Thoracic aorta (tissue), 2 donors: ENCODE measurements around the gene HERC4. TPM values are rescaled to one million over a fixed set of nuclear protein-coding genes. Genes with fewer than 3 reads are reported as not detected.

Source experiments
- ATAC-seq: fragments of 150-250 bp; one replicate; pipeline ENCODE4 v1.8.0; 2017; ENCODE audit warnings: low read depth; ENCODE audit not compliant: insufficient number of reproducible peaks, low FRiP score
- DNase-seq: peaks from one replicate; pipeline ENCODE4 v3.0.0-alpha.2; 2020; ENCODE audit warnings: low spot score
- H3K27ac ChIP-seq, 2 donors: fragments of 200-600 bp; sonication (generic); 1 replicate in 1 of 2; 2 replicates in 1 of 2; pipeline ENCODE4 v1.5.1; 2016; ENCODE audit warnings: mild to moderate bottlenecking in 2 of 2, moderate library complexity in 2 of 2
- H3K27me3 ChIP-seq: fragments of 200-600 bp; sonication (generic); replicated peaks from 2 replicates; pipeline ENCODE4 v1.6.0; 2016; ENCODE audit warnings: mild to moderate bottlenecking; ENCODE audit not compliant: insufficient read depth
- H3K36me3 ChIP-seq: fragments of 200-600 bp; sonication (generic); one replicate; pipeline ENCODE4 v1.5.1; 2016
- H3K4me1 ChIP-seq, 2 donors: fragments of 200-600 bp; sonication (generic); 1 replicate in 1 of 2; 2 replicates in 1 of 2; pipeline versions ENCODE4 v1.5.1 to v1.6.0; 2016; ENCODE audit warnings: low read depth in 2 of 2, mild to moderate bottlenecking in 1 of 2; ENCODE audit not compliant: control insufficient read depth in 1 of 2
- H3K4me3 ChIP-seq: fragments of 200-600 bp; sonication (generic); 2 replicates; pipeline ENCODE4 v1.5.1; 2016; ENCODE audit warnings: mild to moderate bottlenecking
- H3K9me3 ChIP-seq: fragments of 200-600 bp; sonication (generic); 2 replicates; pipeline ENCODE4 v1.5.1; 2016
- total RNA-seq, 2 donors: library from RNA; depleted of rRNA; stranded (reverse); fragments of >200 nt; gene quantifications; one replicate each; pipeline versions ENCODE4 v1.1.0 to v1.2.3, GENCODE V29; 2016
- TF ChIP-seq, protein P1 (sequence below): fragments of 200-600 bp; sonication (generic); IDR thresholded peaks from one replicate; pipeline ENCODE4 v1.5.1; 2019; ENCODE audit warnings: antibody characterized with exemption

HERC4 gene
- total RNA-seq, 2 donors from 2014 or later: 60.2 to 83.7 TPM

DNA sequence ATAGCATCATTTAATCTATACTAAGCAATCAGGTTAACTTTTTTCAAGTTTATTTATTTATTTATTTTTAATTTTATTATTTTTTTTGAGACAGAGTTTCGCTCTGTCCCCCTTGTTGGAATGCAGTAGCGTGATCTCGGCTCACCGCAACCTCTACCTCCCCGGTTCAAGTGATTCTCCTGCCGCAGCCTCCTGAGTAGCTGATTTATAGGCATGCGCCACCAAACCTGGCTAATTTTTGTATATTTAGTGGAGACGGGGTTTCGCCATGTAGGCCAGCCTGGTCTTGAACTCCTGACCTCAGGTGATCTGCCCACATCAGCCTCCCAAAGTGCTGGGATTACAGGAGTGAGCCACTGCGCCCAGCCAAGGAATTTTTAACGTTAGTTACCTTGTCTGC lies 33.6 kb upstream of the HERC4 start:
- Histone ChIP-seq H3K4me1 (no peaks in the 10 kb centered on the region), H3K9me3 (no peaks in the 10 kb centered on the region), H3K27me3 (no peaks in the 10 kb centered on the region), H3K36me3 (no peaks in the 10 kb centered on the region), H3K4me3 (no peak overlapping the region), H3K27ac (no peak overlapping the region)
- ATAC-seq (no peak), DNase-seq (no peak)
- TF ChIP-seq, protein P1, sequence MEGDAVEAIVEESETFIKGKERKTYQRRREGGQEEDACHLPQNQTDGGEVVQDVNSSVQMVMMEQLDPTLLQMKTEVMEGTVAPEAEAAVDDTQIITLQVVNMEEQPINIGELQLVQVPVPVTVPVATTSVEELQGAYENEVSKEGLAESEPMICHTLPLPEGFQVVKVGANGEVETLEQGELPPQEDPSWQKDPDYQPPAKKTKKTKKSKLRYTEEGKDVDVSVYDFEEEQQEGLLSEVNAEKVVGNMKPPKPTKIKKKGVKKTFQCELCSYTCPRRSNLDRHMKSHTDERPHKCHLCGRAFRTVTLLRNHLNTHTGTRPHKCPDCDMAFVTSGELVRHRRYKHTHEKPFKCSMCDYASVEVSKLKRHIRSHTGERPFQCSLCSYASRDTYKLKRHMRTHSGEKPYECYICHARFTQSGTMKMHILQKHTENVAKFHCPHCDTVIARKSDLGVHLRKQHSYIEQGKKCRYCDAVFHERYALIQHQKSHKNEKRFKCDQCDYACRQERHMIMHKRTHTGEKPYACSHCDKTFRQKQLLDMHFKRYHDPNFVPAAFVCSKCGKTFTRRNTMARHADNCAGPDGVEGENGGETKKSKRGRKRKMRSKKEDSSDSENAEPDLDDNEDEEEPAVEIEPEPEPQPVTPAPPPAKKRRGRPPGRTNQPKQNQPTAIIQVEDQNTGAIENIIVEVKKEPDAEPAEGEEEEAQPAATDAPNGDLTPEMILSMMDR: no peak

DNA sequence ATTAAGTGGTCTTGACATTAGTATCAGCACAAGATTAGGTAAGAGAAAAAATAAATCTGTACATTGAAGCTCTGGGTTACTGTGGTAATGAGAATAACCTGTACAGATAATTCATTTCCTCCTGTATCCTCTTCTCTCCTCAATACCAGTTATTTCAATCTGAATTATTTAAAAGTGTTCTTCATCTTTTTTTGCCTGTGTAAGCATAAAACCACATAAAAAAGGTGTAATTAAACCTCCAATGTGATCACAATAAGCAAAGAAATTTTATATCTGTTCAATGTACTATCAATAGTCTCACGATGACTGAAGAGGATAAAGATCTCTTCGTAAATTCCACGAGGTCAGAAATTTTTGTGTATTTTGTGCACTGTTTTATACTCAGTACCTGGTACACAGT lies 33.0 kb upstream of the HERC4 start:
- Histone ChIP-seq H3K4me1 (no peaks in the 10 kb centered on the region), H3K36me3 (no peaks in the 10 kb centered on the region), H3K27me3 (no peaks in the 10 kb centered on the region), H3K27ac (no peak overlapping the region), H3K9me3 (no peaks in the 10 kb centered on the region), H3K4me3 (no peak overlapping the region)
- DNase-seq (no peak), ATAC-seq (no peak)
- TF ChIP-seq, protein P1: no peak

DNA sequence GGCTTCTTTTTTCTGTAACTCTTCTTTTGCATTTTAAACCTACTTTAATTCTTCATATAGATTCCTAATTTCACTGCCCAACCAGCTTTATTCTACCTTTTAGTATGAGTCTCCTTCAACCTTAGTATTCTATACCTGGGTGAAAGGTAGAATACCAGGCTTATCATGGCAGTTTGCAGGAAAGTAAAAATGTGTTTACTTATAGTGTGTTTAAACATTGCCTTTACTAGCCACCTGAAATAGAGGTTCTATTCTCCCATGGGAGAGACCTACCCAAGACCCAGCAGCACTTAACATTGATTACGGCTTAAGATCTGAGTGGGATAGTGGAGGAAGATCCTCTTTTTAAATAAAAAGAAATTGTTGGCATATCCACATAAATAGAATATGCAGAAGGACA lies 32.6 kb upstream of the HERC4 start:
- ATAC-seq (no peak), DNase-seq (no peak)
- Histone ChIP-seq H3K27me3 (no peaks in the 10 kb centered on the region), H3K4me3 (no peak overlapping the region), H3K9me3 (no peaks in the 10 kb centered on the region), H3K36me3 (no peaks in the 10 kb centered on the region), H3K27ac (no peak overlapping the region), H3K4me1 (no peaks in the 10 kb centered on the region)
- TF ChIP-seq, protein P1: no peak

DNA sequence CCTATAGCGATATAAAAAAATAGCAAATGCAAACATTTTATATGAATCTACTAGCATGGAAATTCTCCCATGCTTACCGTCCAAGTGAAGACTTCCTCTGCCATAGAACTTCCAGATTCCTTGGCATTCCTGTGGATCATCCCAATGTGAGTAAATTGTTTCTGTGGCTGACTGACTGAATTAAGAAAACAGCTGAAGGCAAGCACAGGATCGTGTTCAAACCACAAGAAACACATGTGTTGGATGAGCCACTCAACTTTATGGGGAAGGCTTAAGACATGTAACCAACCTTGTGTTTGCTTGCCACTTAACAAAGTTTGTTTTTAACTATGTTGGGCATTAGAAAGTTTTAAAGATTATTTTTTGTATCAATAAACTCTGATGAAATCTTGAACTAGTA lies 31.6 kb upstream of the HERC4 start:
- ATAC-seq (no peak), DNase-seq (no peak)
- H3K4me3 ChIP-seq: no peak overlapping the region
- H3K27ac ChIP-seq: no peak overlapping the region
- TF ChIP-seq, protein P1: no peak
- H3K27me3 ChIP-seq: no peaks in the 10 kb centered on the region
- no peaks in the 10 kb centered on the region for H3K4me1 ChIP-seq
- H3K9me3 ChIP-seq: no peaks in the 10 kb centered on the region
- H3K36me3 ChIP-seq: no peaks in the 10 kb centered on the region

DNA sequence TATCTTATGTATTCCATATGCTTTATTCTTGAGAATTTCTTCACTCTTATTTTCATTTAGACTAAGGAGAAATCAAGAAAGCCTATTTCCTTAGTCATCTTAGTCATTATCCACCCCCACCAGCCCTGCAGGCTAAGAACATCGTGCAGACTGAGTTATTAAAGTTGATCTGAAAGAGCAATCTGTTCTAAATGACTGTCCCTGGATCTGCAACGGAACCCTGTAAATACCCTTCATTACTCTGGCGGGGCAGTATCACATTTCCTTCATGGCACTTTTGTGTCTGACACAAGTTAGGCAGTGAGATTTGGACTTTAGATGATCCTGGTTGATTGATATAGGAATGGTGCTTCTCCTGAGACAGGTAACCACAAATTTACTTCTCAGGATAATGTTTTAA lies 30.7 kb upstream of the HERC4 start:
- ATAC-seq (no peak), DNase-seq (no peak)
- Histone ChIP-seq H3K4me1 (no peaks in the 10 kb centered on the region), H3K27me3 (no peaks in the 10 kb centered on the region), H3K4me3 (no peak overlapping the region), H3K36me3 (no peaks in the 10 kb centered on the region), H3K27ac (no peak overlapping the region), H3K9me3 (no peaks in the 10 kb centered on the region)
- TF ChIP-seq, protein P1: no peak
